Activated T-cell treated with anti-CD3 and anti-CD28 coated beads, Interleukin-2, amount 50 U/mL, for 72 hours (primary cell): ENCODE measurements around the gene CGN. TPM values are rescaled to one million over a fixed set of nuclear protein-coding genes. Genes with fewer than 3 reads are reported as not detected.
"Not testable (repeated sequence)": the region's sequence is repeated elsewhere in the genome, so short reads cannot be mapped to it uniquely, and the experiment has no call there.

Experiments
- ATAC-seq, 2 donors: fragments of 150-1000 bp; cut with Tn5 transposase; replicated peaks in 1 of 2; 2 replicates each; pipeline ENCODE4 v1.10.0; 2021; ENCODE audit warnings: moderate library complexity in 2 of 2, mild to moderate bottlenecking in 1 of 2
- DNase-seq, 2 donors: peaks; one replicate each; pipeline ENCODE4 v3.0.0; 2021 to 2022; ENCODE audit warnings: mixed read lengths in 1 of 2
- H3K27ac Mint-ChIP-seq: one replicate; pipeline ENCODE4 v1.8.0; 2022; ENCODE audit warnings: mild to moderate bottlenecking, moderate library complexity, mixed read lengths
- H3K27me3 Mint-ChIP-seq: one replicate; pipeline ENCODE4 v1.8.0; 2022; ENCODE audit warnings: low read depth, mixed read lengths
- H3K36me3 Mint-ChIP-seq, 2 donors: one replicate each; pipeline ENCODE4 v1.8.0; 2022; ENCODE audit warnings: mixed read lengths in 2 of 2, mild to moderate bottlenecking in 1 of 2; ENCODE audit not compliant: insufficient read depth in 2 of 2
- H3K4me1 Mint-ChIP-seq: one replicate; pipeline ENCODE4 v1.8.0; 2022; ENCODE audit warnings: low read depth, mixed read lengths
- H3K4me3 Mint-ChIP-seq, 2 donors: one replicate each; pipeline ENCODE4 v1.8.0; 2022; ENCODE audit warnings: mild to moderate bottlenecking in 2 of 2, mixed read lengths in 2 of 2, moderate library complexity in 2 of 2
- H3K9me3 Mint-ChIP-seq, 2 donors: one replicate each; pipeline ENCODE4 v1.8.0; 2022; ENCODE audit warnings: mixed read lengths in 2 of 2
- total RNA-seq, 2 donors: library from RNA; stranded (reverse); gene quantifications; one replicate each; pipeline ENCODE4 v1.2.3, GENCODE V29; 2022

The CGN gene
- total RNA-seq, 2 donors from 2014 or later = 0.69 to 1.9 TPM

DNA sequence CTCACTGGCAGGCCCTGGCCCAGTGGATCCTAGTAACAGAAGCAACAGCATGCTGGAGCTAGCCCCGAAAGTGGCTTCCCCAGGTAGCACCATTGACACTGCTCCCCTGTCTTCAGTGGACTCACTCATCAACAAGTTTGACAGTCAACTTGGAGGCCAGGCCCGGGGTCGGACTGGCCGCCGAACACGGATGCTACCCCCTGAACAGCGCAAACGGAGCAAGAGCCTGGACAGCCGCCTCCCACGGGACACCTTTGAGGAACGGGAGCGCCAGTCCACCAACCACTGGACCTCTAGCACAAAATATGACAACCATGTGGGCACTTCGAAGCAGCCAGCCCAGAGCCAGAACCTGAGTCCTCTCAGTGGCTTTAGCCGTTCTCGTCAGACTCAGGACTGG lies 7.7 kb downstream of the CGN start:
- DNase-seq (no peak), ATAC-seq (no peak)
- no peaks in the 10 kb centered on the region for H3K9me3 Mint-ChIP-seq
- H3K27ac Mint-ChIP-seq = no peak overlapping the region
- peaks cover 5% of the 10 kb centered on the region for H3K4me1 Mint-ChIP-seq
- H3K36me3 Mint-ChIP-seq = no peaks in the 10 kb centered on the region
- H3K27me3 Mint-ChIP-seq = no peaks in the 10 kb centered on the region
- no peak overlapping the region for H3K4me3 Mint-ChIP-seq

- no peak for DNase-seq
- ATAC-seq = no peak
- Mint-ChIP-seq H3K9me3 (no peaks in the 10 kb centered on the region), H3K4me3 (no peak overlapping the region), H3K27me3 (no peaks in the 10 kb centered on the region), H3K4me1 (no peaks in the 10 kb centered on the region), H3K27ac (no peak overlapping the region), H3K36me3 (no peaks in the 10 kb centered on the region)
Measured at GRCh38 chr1:151519667-151520066, 8.5 kb downstream of the CGN start.

DNA sequence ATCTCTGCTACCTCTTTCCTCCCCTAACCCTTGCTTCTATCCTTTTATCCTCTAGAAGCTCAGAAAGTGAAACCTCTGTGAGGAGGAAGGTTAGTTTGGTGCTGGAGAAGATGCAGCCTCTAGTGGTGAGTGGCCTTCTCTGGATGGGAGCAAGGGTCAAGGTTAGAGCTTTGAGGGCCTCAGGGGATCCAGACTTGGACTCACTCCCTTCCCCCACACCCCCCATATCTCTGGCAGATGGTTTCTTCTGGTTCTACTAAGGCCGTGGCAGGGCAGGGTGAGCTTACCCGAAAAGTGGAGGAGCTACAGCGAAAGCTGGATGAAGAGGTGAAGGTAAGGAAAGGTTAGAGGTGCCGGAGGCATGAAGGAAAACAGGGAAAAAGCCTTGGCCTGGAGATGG lies 9.2 kb downstream of the CGN start:
- Mint-ChIP-seq H3K27ac (no peak overlapping the region), H3K4me3 (no peak overlapping the region), H3K4me1 (no peaks in the 10 kb centered on the region), H3K27me3 (no peaks in the 10 kb centered on the region), H3K36me3 (no peaks in the 10 kb centered on the region), H3K9me3 (no peaks in the 10 kb centered on the region)
- no peak for ATAC-seq
- no peak for DNase-seq

DNA sequence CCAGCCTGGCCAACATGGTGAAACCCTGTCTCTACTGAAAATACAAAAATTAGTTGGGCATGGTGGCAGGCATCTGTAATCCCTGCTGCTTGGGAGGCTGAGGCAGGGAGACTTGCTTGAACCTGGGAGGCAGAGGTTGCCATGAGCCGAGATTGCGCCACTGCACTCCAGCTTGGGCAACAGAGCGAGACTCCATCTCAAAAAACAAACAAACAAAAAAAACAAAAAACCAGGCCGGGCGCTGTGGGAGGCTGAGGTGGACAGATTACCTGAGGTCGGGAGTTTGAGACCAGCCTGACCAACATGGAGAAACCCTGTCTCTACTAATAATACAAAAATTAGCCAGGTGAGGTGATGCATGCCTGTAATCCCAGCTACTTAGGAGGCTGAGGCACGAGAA lies 11.2 kb downstream of the CGN start:
- not testable (repeated sequence) for DNase-seq, H3K36me3 Mint-ChIP-seq, H3K4me3 Mint-ChIP-seq, H3K9me3 Mint-ChIP-seq, H3K27me3 Mint-ChIP-seq, H3K4me1 Mint-ChIP-seq, ATAC-seq, H3K27ac Mint-ChIP-seq

- Mint-ChIP-seq H3K4me1 (no peaks in the 10 kb centered on the region), H3K27ac (no peak overlapping the region), H3K27me3 (no peaks in the 10 kb centered on the region), H3K4me3 (no peak overlapping the region), H3K9me3 (no peaks in the 10 kb centered on the region), H3K36me3 (no peaks in the 10 kb centered on the region)
- no peak for DNase-seq
- no peak for ATAC-seq
Measured at GRCh38 chr1:151523326-151523725, 12.1 kb downstream of the CGN start.

DNA sequence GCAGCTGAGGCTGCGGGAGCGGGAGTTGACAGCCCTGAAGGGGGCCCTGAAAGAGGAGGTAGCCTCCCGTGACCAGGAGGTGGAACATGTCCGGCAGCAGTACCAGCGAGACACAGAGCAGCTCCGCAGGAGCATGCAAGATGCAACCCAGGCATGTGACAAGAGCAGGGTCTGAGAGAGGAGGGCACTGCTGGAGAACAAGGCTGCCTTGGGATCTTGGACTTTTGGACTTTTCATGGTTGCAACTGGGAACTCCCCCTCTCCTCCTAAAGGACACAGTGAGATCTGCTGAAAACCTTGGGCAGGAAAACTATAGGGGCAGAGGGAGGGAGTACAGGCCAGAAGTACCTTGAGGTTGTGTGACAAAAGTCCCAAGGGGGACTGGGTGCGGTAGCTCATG lies 13.5 kb downstream of the CGN start:
- Mint-ChIP-seq H3K27me3 (no peaks in the 10 kb centered on the region), H3K9me3 (no peaks in the 10 kb centered on the region), H3K4me3 (no peak overlapping the region), H3K36me3 (no peaks in the 10 kb centered on the region), H3K27ac (no peak overlapping the region), H3K4me1 (no peaks in the 10 kb centered on the region)
- no peak for ATAC-seq
- DNase-seq = no peak

DNA sequence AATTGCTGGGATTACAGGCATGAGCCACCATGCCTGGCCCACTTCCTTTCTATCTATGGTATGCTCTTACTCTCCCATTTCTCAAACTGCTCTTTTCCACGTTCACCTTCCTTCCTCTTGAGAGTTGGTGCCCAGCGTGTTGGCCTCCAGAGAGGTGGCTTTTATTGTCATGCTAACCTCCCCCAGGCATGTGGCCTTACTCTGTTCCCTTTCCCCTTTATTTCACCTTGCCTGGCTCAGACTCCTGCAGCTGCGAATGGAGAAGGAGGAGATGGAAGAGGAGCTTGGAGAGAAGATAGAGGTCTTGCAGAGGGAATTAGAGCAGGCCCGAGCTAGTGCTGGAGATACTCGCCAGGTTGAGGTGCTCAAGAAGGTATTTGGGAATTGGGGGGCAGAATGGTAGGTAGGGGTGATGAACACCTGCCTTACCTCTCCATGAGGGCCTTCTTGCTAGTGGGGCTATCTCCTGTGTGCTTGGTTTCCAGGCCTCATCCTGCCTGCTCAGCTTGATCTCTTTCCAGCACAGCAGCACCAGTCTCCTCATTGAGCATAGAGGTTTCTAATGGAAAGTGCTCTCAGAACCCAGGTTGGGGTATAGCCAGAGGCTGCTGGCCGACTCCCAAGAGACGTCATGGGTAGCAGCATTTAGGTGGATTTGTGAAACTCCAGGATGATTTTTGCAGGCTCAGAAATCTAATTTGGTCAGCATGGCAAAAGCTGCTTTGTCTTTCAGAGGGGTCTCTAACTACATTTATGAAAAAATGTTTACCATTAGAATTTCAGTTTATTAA lies 15.7 kb downstream of the CGN start:
- H3K36me3 Mint-ChIP-seq = no peaks in the 10 kb centered on the region
- no peak overlapping the region for H3K4me3 Mint-ChIP-seq
- ATAC-seq (no peak), DNase-seq (no peak)
- no peaks in the 10 kb centered on the region for H3K27me3 Mint-ChIP-seq
- H3K9me3 Mint-ChIP-seq = no peaks in the 10 kb centered on the region
- H3K4me1 Mint-ChIP-seq = no peaks in the 10 kb centered on the region
- no peak overlapping the region for H3K27ac Mint-ChIP-seq

GRCh38 chr1:151529211-151529702 lies 18.1 kb downstream of the CGN start:
- H3K4me1 Mint-ChIP-seq = no peaks in the 10 kb centered on the region
- no peak overlapping the region for H3K27ac Mint-ChIP-seq
- DNase-seq (no peak), ATAC-seq (no peak)
- no peaks in the 10 kb centered on the region for H3K36me3 Mint-ChIP-seq
- H3K4me3 Mint-ChIP-seq = no peak overlapping the region
- H3K27me3 Mint-ChIP-seq = no peaks in the 10 kb centered on the region
- H3K9me3 Mint-ChIP-seq = no peaks in the 10 kb centered on the region

DNA sequence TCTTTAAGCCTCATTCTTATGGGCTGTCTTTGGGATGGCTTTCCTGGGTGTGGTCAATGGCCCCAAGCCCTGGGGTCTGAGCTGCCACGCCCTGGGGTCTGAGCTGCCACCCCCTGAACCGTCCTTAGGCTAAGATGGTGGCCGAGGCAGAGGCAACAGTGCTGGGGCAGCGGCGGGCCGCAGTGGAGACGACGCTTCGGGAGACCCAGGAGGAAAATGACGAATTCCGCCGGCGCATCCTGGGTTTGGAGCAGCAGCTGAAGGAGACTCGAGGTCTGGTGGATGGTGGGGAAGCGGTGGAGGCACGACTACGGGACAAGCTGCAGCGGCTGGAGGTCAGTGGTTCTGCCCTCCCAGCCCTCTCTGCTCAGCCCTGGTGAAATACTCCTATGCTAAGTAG lies 18.6 kb downstream of the CGN start:
- DNase-seq = no peak
- Mint-ChIP-seq H3K36me3 (no peaks in the 10 kb centered on the region), H3K9me3 (no peaks in the 10 kb centered on the region), H3K27ac (no peak overlapping the region), H3K4me3 (no peak overlapping the region), H3K4me1 (no peaks in the 10 kb centered on the region), H3K27me3 (no peaks in the 10 kb centered on the region)
- ATAC-seq = no peak

DNA sequence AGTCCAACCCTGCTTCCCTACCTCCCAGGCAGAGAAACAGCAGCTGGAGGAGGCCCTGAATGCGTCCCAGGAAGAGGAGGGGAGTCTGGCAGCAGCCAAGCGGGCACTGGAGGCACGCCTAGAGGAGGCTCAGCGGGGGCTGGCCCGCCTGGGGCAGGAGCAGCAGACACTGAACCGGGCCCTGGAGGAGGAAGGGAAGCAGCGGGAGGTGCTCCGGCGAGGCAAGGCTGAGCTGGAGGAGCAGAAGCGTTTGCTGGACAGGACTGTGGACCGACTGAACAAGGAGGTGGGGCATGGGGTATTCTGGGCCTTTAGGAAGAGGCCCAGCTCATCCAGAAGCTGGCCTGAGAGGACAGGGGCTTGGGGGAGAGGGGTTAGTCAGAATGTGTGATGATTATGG lies 19.3 kb downstream of the CGN start:
- Mint-ChIP-seq H3K4me1 (no peaks in the 10 kb centered on the region), H3K9me3 (no peaks in the 10 kb centered on the region), H3K27me3 (no peaks in the 10 kb centered on the region), H3K4me3 (no peak overlapping the region), H3K36me3 (no peaks in the 10 kb centered on the region), H3K27ac (no peak overlapping the region)
- DNase-seq (no peak), ATAC-seq (no peak)

GRCh38 chr1:151533870-151534269 lies 22.7 kb downstream of the CGN start:
- no peaks in the 10 kb centered on the region for H3K36me3 Mint-ChIP-seq
- no peak for ATAC-seq
- H3K9me3 Mint-ChIP-seq = no peaks in the 10 kb centered on the region
- no peak for DNase-seq
- H3K27ac Mint-ChIP-seq = no peak overlapping the region
- H3K4me1 Mint-ChIP-seq = no peaks in the 10 kb centered on the region
- no peaks in the 10 kb centered on the region for H3K27me3 Mint-ChIP-seq
- no peak overlapping the region for H3K4me3 Mint-ChIP-seq

DNA sequence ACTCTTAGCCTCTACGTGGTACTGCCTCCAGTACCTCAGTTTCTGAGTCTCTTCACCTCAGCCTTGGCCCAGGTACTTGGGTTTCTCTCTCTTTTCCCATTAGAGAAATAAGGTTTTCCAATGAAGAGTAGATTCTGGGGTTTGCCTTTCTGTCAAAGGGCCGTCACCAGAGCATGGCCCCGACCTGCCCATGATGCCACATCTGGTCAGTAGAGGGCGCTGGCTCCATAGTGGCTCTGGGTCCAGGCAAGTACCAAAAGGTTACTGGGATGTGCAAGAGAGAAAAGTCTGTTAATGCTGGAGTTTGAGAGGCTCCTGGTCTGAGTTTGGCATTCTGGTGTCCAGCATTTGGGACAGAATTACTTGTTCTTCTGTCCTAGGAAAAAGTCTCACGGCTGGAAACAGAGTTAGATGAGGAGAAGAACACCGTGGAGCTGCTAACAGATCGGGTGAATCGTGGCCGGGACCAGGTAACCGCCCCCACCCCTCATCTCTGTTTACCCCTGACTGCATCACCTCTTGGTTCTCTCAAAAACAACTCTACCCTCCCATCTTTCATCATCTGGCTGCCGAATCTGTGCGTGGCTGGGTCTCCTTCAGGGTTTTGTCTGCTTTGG lies 23.6 kb downstream of the CGN start:
- H3K4me3 Mint-ChIP-seq = no peak overlapping the region
- no peaks in the 10 kb centered on the region for H3K36me3 Mint-ChIP-seq
- peak; percentile 83 to 84 for ATAC-seq

DNA sequence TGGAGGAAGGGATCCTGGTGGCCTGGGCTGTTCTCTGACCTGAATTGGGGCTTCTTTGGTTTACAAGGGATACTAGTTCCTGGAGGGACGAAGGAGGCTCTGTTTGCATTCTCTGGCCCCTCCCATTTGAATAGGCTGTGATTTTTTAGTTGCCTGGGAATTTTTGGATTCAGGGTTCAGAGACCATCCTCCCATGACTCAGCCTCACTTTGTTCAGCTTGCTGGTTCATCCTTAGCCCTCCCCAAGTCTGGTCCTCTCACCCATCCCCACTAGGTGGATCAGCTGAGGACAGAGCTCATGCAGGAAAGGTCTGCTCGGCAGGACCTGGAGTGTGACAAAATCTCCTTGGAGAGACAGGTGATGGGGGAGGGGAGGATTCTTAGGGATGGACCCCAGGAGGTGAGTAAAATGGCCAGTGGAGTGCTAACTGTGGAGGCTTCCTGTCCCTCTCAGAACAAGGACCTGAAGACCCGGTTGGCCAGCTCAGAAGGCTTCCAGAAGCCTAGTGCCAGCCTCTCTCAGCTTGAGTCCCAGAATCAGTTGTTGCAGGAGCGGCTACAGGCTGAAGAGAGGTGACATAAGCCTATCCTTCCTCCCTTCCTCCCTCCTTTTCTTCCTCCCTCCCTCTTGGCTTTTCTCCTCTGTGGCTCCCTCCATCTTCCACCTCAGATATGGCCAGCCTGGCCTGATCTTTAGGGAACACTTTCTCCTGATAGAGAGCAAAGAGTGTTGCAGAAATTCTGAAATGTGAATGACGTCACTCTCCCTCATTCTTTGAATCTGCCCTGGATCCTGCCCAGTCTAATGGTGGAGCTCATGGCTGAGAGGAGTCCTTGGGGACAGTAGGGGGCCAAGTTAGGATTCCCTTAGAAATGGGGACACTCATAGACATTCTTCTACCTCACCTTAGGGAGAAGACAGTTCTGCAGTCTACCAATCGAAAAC lies 24.4 kb downstream of the CGN start:
- ATAC-seq (no peak), DNase-seq (no peak)
- no peak overlapping the region for H3K4me3 Mint-ChIP-seq
- peaks cover 9% of the 10 kb centered on the region for H3K4me1 Mint-ChIP-seq
- no peak overlapping the region for H3K27ac Mint-ChIP-seq
- H3K9me3 Mint-ChIP-seq = no peaks in the 10 kb centered on the region
- H3K27me3 Mint-ChIP-seq = no peaks in the 10 kb centered on the region
- H3K36me3 Mint-ChIP-seq = no peaks in the 10 kb centered on the region

More for the DNA sequence above, 23.6 kb downstream of the CGN start:
- Mint-ChIP-seq H3K27ac (no peak overlapping the region), H3K9me3 (no peaks in the 10 kb centered on the region), H3K4me1 (peaks cover 5% of the 10 kb centered on the region), H3K27me3 (no peaks in the 10 kb centered on the region)
- DNase-seq = peak; percentile 81 to 86
